SK-N-SH treated with all-trans-retinoic acid at 6 μM for 48 hours (cell line): ENCODE measurements around the gene MTF1.

ENCODE experiments used
- ATAC-seq: fragments of 200-7000 bp; cut with Tn5 transposase; 3 replicates; pipeline ENCODE4 v1.9.1; 2020; ENCODE audit warnings: mild to moderate bottlenecking, moderate library complexity
- ARNTL ChIP-seq: fragments of 450-650 bp; formaldehyde crosslinking; IDR thresholded peaks from 2 replicates; pipeline ENCODE4 v1.5.0; 2020; ENCODE audit warnings: low read depth, mild to moderate bottlenecking, moderate library complexity, borderline replicate concordance
- BACH2 ChIP-seq: fragments of 250-450 bp; sonication (Bioruptor Pico); IDR thresholded peaks from 2 replicates; pipeline ENCODE4 v1.9.0; 2021; ENCODE audit warnings: mild to moderate bottlenecking, borderline replicate concordance
- CREB5 ChIP-seq: fragments of 250-450 bp; sonication (Bioruptor Pico); IDR thresholded peaks from 2 replicates; pipeline ENCODE4 v1.5.1; 2020; ENCODE audit warnings: low read depth, mild to moderate bottlenecking, moderate library complexity
- CSDC2 ChIP-seq: fragments of 250-450 bp; sonication (Bioruptor Pico); IDR thresholded peaks from 2 replicates; pipeline ENCODE4 v1.5.0; 2020; ENCODE audit warnings: mild to moderate bottlenecking, moderate library complexity
- CSRNP3 ChIP-seq: fragments of 250-450 bp; sonication (Bioruptor Pico); IDR thresholded peaks from 2 replicates; pipeline ENCODE4 v1.5.1; 2021; ENCODE audit warnings: mild to moderate bottlenecking, moderate library complexity
- ESRRG ChIP-seq: fragments of 250-450 bp; sonication (Bioruptor Pico); IDR thresholded peaks from 2 replicates; pipeline ENCODE4 v1.6.1; 2021; ENCODE audit warnings: mild to moderate bottlenecking
- GLIS3 ChIP-seq: fragments of 250-450 bp; sonication (Bioruptor Pico); IDR thresholded peaks from 2 replicates; pipeline ENCODE4 v1.5.0; 2020; ENCODE audit warnings: mild to moderate bottlenecking, moderate library complexity
- ISL1 ChIP-seq: fragments of 250-450 bp; sonication (Bioruptor Pico); IDR thresholded peaks from 2 replicates; pipeline ENCODE4 v2.1.2; 2022; ENCODE audit warnings: mild to moderate bottlenecking, moderate library complexity
- OSR1 ChIP-seq: fragments of 250-450 bp; sonication (Bioruptor Pico); IDR thresholded peaks from 2 replicates; pipeline ENCODE4 v1.8.0; 2022; ENCODE audit warnings: moderate library complexity, mild to moderate bottlenecking, inconsistent platforms
- PATZ1 ChIP-seq: fragments of 250-450 bp; sonication (Bioruptor Pico); IDR thresholded peaks from 2 replicates; pipeline ENCODE4 v1.8.0; 2020; ENCODE audit warnings: mild to moderate bottlenecking, moderate library complexity, borderline replicate concordance
- PPARA ChIP-seq: fragments of 250-450 bp; sonication (Bioruptor Pico); IDR thresholded peaks from 2 replicates; pipeline ENCODE4 v1.5.0; 2020; ENCODE audit warnings: mild to moderate bottlenecking, borderline replicate concordance
- RARB ChIP-seq: fragments of 250-450 bp; sonication (Bioruptor Pico); IDR thresholded peaks from 2 replicates; pipeline ENCODE4 v1.8.0; 2021; ENCODE audit warnings: mild to moderate bottlenecking, moderate library complexity
- SNAI2 ChIP-seq: fragments of 250-450 bp; sonication (Bioruptor Pico); IDR thresholded peaks from 2 replicates; pipeline ENCODE4 v1.5.0; 2020; ENCODE audit warnings: mild to moderate bottlenecking, moderate library complexity
- TCF4 ChIP-seq: fragments of 250-450 bp; sonication (Bioruptor Pico); IDR thresholded peaks from 2 replicates; pipeline ENCODE4 v1.8.0; 2021; ENCODE audit warnings: mild to moderate bottlenecking, moderate library complexity, borderline replicate concordance
- TSHZ2 ChIP-seq: fragments of 250-450 bp; sonication (Bioruptor Pico); IDR thresholded peaks from 2 replicates; pipeline ENCODE4 v1.5.0; 2020; ENCODE audit warnings: mild to moderate bottlenecking, moderate library complexity
- ZC3H10 ChIP-seq: fragments of 250-450 bp; sonication (Bioruptor Pico); IDR thresholded peaks from 2 replicates; pipeline ENCODE4 v1.5.1; 2021; ENCODE audit warnings: mild to moderate bottlenecking, moderate library complexity
- ZFP3 ChIP-seq: fragments of 250-450 bp; sonication (Bioruptor Pico); IDR thresholded peaks from 2 replicates; pipeline ENCODE4 v1.5.0; 2020; ENCODE audit warnings: mild to moderate bottlenecking, moderate library complexity
- ZFP30 ChIP-seq: fragments of 450-650 bp; formaldehyde crosslinking; IDR thresholded peaks from 2 replicates; pipeline ENCODE4 v1.5.0; 2022; ENCODE audit warnings: mild to moderate bottlenecking, moderate library complexity
- ZNF565 ChIP-seq: fragments of 450-650 bp; formaldehyde crosslinking; conservative IDR thresholded peaks from 2 replicates; pipeline ENCODE4 v1.5.0; 2020; ENCODE audit warnings: low read depth, mild to moderate bottlenecking, moderate library complexity
- ZNF70 ChIP-seq: fragments of 450-650 bp; formaldehyde crosslinking; IDR thresholded peaks from 2 replicates; pipeline ENCODE4 v1.5.0; 2020; ENCODE audit warnings: mild to moderate bottlenecking, moderate library complexity
- ZNF8 ChIP-seq: fragments of 450-650 bp; formaldehyde crosslinking; IDR thresholded peaks from 2 replicates; pipeline ENCODE4 v1.5.0; 2020; ENCODE audit warnings: mild to moderate bottlenecking, moderate library complexity

MTF1 gene

GRCh38 chr1:37825506-37825905, 33.9 kb downstream of the MTF1 start:
- ATAC-seq = no peak
- TF ChIP-seq CREB5 = no peak
- no peak for TF ChIP-seq GLIS3 (CRISPR knock-in tag)
- TF ChIP-seq RARB = no peak
- TF ChIP-seq PPARA = no peak
- no peak for TF ChIP-seq ZNF8
- TF ChIP-seq ZFP3 (CRISPR knock-in tag) = no peak
- no peak for TF ChIP-seq BACH2
- TF ChIP-seq ZC3H10 (CRISPR knock-in tag) = no peak
- no peak for TF ChIP-seq TCF4 (CRISPR knock-in tag)
- TF ChIP-seq TSHZ2 (CRISPR knock-in tag) = no peak
- no peak for TF ChIP-seq PATZ1 (CRISPR knock-in tag)
- no peak for TF ChIP-seq OSR1
- no peak for TF ChIP-seq CSDC2
- TF ChIP-seq ZNF565 (CRISPR knock-in tag) = no peak
- TF ChIP-seq CSRNP3 (CRISPR knock-in tag) = no peak
- TF ChIP-seq ZNF70 = no peak
- no peak for TF ChIP-seq SNAI2 (CRISPR knock-in tag)

- no peak for ATAC-seq
- TF ChIP-seq ISL1 = no peak
- no peak for TF ChIP-seq ARNTL (CRISPR knock-in tag)
- no peak for TF ChIP-seq RARB
- TF ChIP-seq ZNF565 (CRISPR knock-in tag) = no peak
- no peak for TF ChIP-seq PPARA
- TF ChIP-seq, all 23 proteins: peak for 0
These were observed 35.4 kb downstream of the MTF1 start for GRCh38 chr1:37824001-37824400.

- ATAC-seq = no peak
- no peak for TF ChIP-seq OSR1
- no peak for TF ChIP-seq TCF4 (CRISPR knock-in tag)
- no peak for TF ChIP-seq ESRRG (CRISPR knock-in tag)
- no peak for TF ChIP-seq ISL1
- no peak for TF ChIP-seq ZNF70
- TF ChIP-seq BACH2 = no peak
These were observed 36.2 kb downstream of the MTF1 start for GRCh38 chr1:37822906-37823815.

GRCh38 chr1:37821481-37821880, 37.9 kb downstream of the MTF1 start:
- TF ChIP-seq ZC3H10 (CRISPR knock-in tag) = no peak
- no peak for TF ChIP-seq ISL1
- TF ChIP-seq ZNF70 = no peak
- no peak for TF ChIP-seq CREB5
- no peak for TF ChIP-seq RARB
- TF ChIP-seq GLIS3 (CRISPR knock-in tag) = no peak
- no peak for TF ChIP-seq TSHZ2 (CRISPR knock-in tag)
- no peak for TF ChIP-seq ZNF565 (CRISPR knock-in tag)
- no peak for TF ChIP-seq SNAI2 (CRISPR knock-in tag)
- no peak for TF ChIP-seq ZNF8
- TF ChIP-seq ARNTL (CRISPR knock-in tag) = no peak
- no peak for TF ChIP-seq CSRNP3 (CRISPR knock-in tag)
- TF ChIP-seq ZFP30 (CRISPR knock-in tag) = no peak
- no peak for TF ChIP-seq OSR1
- TF ChIP-seq, all 23 proteins: peak for 0
- no peak for ATAC-seq
